Measurements from ENCODE around the gene SVIL.
A peak's percentile ranks its signal among the peaks of the same experiment; 100 is the strongest.
"Not testable (repeated sequence)": the region's sequence is repeated elsewhere in the genome, so short reads cannot be mapped to it uniquely, and the experiment has no call there.

The SVIL gene

DNA sequence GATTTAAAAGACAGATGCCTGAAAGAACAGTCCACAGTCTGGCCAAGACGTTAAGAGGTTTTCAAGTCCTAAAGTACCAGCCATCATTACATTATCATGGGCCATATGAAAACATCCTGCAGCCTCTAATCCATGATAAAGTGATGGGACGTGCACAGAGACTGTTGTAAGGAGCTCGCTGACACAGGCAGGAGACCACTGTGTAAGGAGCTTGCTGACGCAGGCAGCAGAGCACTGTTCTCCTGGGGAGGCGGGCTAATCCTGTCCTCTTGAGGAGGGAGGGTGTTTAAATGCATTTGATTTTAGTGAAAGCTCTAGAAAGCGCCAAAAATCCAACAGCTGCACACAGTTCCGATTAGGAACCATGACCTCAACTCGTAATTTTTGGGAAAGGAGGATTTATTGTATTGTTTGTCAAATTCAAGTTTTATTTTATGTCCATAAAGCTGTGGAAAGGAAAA lies 16.9 kb downstream of the SVIL start:
- H2BK120ac ChIP-seq (ENCODE audit: low read depth, low read length), result peak overlapping the region; percentile 45
- peak overlapping the region; percentile 86 for H3K27ac ChIP-seq (ENCODE audit: low read length, poor library complexity, severe bottlenecking)
- H2AK5ac ChIP-seq (ENCODE audit: low read length, severe bottlenecking), result no peak overlapping the region
- peak overlapping the region in 1 of 2 experiments; percentile 61 for H2BK12ac ChIP-seq (ENCODE audit: low read length in 2 of 2)
- no peaks in the 10 kb centered on the region for H3K79me1 ChIP-seq (replicated peaks; ENCODE audit: low read length, poor library complexity, severe bottlenecking)
- H3K4me2 ChIP-seq (ENCODE audit: low read length, poor library complexity, severe bottlenecking), result peak overlapping the region; percentile 55
- no peak overlapping the region for H2AFZ ChIP-seq (ENCODE audit: low read depth, low read length)
- peaks cover 17% of the 10 kb centered on the region for H3K4me1 ChIP-seq (ENCODE audit: control insufficient read depth, insufficient read depth, low read depth, low read length)
- no peak overlapping the region for H4K91ac ChIP-seq (ENCODE audit: low read length)
- WGBS, result 52% methylated on average over 8 of the region's 8 CpGs
- no peak overlapping the region for H3K14ac ChIP-seq (ENCODE audit: low read length in 2 of 2)
- H4K8ac ChIP-seq (ENCODE audit: low read length), result peak overlapping the region; percentile 76
- H3K4ac ChIP-seq (ENCODE audit: low read depth in 1 of 2, low read length in 2 of 2), result peak overlapping the region in 1 of 2 experiments; percentile 46
- H3K9ac ChIP-seq (ENCODE audit: low read length), result peak overlapping the region; percentile 39
- no peak overlapping the region for H3K4me3 ChIP-seq (ENCODE audit: insufficient read depth in 1 of 2, low read depth in 1 of 2, low read length in 2 of 2)
- no peak overlapping the region for H2BK15ac ChIP-seq (ENCODE audit: low read depth, poor library complexity, severe bottlenecking)
- peak; percentile 71 for DNase-seq
- peaks cover 2 to 5% of the 10 kb centered on the region in 2 experiments for H3K36me3 ChIP-seq (ENCODE audit: control insufficient read depth in 1 of 2, insufficient read depth in 2 of 2, low read depth in 1 of 2, low read length in 2 of 2)
- H3K27me3 ChIP-seq (ENCODE audit: control insufficient read depth in 1 of 2, insufficient read depth in 1 of 2, low read length in 2 of 2), result no peaks in the 10 kb centered on the region
- no peaks in the 10 kb centered on the region for H3K9me3 ChIP-seq (ENCODE audit: control insufficient read depth, low read length)
- H3K18ac ChIP-seq (ENCODE audit: low read depth in 1 of 2, low read length in 2 of 2), result peak overlapping the region; percentile 5 to 55
- H3K23ac ChIP-seq (ENCODE audit: low read length in 2 of 2), result no peak overlapping the region
- H2BK5ac ChIP-seq (ENCODE audit: low read depth, low read length, poor library complexity, severe bottlenecking), result no peak overlapping the region

DNA sequence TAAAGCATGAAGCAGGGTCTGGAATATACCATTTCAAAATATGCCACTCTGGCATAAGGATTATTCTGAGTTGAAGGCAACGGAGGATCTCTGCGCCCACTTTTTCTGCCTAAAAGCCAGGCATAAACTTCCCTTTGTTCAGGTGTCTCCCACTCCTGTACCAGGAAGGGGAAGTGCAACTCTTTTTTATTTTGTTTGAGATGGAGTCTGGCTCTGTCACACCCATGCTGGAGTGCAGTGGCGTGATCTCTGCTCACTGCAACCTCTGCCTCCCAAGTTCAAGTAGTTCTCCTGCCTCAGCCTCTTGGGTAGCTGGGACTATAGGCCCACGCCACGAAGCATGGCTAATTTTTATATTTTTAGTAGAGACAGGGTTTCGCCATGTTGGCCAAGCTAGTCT lies 18.2 kb downstream of the SVIL start:
- no peak overlapping the region for H2BK15ac ChIP-seq (ENCODE audit: low read depth, poor library complexity, severe bottlenecking)
- 100% methylated on average over 6 of the region's 6 CpGs for WGBS
- DNase-seq, result no peak

DNA sequence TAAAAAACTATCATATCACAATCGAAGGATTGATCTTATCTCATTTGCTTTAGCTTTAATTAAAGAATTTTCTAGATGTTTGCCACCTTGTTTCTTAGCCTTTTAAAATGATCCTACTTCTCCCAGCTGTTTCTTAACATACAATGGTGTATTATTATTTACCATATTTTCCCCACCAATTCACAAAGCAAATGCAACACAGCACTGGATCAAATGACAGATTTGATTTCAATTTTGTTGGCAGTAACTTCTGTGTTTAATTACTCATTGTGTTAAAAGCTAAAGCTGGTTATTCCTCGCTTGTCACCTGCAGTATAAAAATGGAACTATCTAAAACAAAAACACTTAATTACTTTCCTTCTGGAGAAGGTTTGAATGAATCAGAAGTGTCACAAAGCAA lies 19.6 kb downstream of the SVIL start:
- no peak overlapping the region for H3K27ac ChIP-seq (ENCODE audit: low read length, poor library complexity, severe bottlenecking)
- H3K23ac ChIP-seq (ENCODE audit: low read length in 2 of 2), result no peak overlapping the region
- H2BK120ac ChIP-seq (ENCODE audit: low read depth, low read length), result no peak overlapping the region
- H2BK15ac ChIP-seq (ENCODE audit: low read depth, poor library complexity, severe bottlenecking), result no peak overlapping the region
- no peak for DNase-seq
- H4K8ac ChIP-seq (ENCODE audit: low read length), result no peak overlapping the region
- no CpG with 5 or more reads among the region's 2 CpGs for WGBS
- no peak overlapping the region for H2AK5ac ChIP-seq (ENCODE audit: low read length, severe bottlenecking)
- no peak overlapping the region for H3K4me2 ChIP-seq (ENCODE audit: low read length, poor library complexity, severe bottlenecking)
- no peak overlapping the region for H2AFZ ChIP-seq (ENCODE audit: low read depth, low read length)
- peaks cover 2 to 5% of the 10 kb centered on the region in 2 experiments for H3K36me3 ChIP-seq (ENCODE audit: control insufficient read depth in 1 of 2, insufficient read depth in 2 of 2, low read depth in 1 of 2, low read length in 2 of 2)
- no peaks in the 10 kb centered on the region for H3K9me3 ChIP-seq (ENCODE audit: control insufficient read depth, low read length)
- H3K4me1 ChIP-seq (ENCODE audit: control insufficient read depth, insufficient read depth, low read depth, low read length), result peaks cover 25% of the 10 kb centered on the region
- no peak overlapping the region for H3K18ac ChIP-seq (ENCODE audit: low read depth in 1 of 2, low read length in 2 of 2)
- H3K4ac ChIP-seq (ENCODE audit: low read depth in 1 of 2, low read length in 2 of 2), result no peak overlapping the region
- no peak overlapping the region for H4K91ac ChIP-seq (ENCODE audit: low read length)
- no peak overlapping the region for H3K9ac ChIP-seq (ENCODE audit: low read length)
- H2BK5ac ChIP-seq (ENCODE audit: low read depth, low read length, poor library complexity, severe bottlenecking), result no peak overlapping the region
- H3K27me3 ChIP-seq (ENCODE audit: control insufficient read depth in 1 of 2, insufficient read depth in 1 of 2, low read length in 2 of 2), result no peaks in the 10 kb centered on the region
- no peak overlapping the region for H3K4me3 ChIP-seq (ENCODE audit: insufficient read depth in 1 of 2, low read depth in 1 of 2, low read length in 2 of 2)
- no peak overlapping the region for H3K14ac ChIP-seq (ENCODE audit: low read length in 2 of 2)
- no peak overlapping the region for H2BK12ac ChIP-seq (ENCODE audit: low read length in 2 of 2)
- H3K79me1 ChIP-seq (replicated peaks; ENCODE audit: low read length, poor library complexity, severe bottlenecking), result peaks cover 4% of the 10 kb centered on the region

More for the DNA sequence above, 18.2 kb downstream of the SVIL start:
- H4K91ac ChIP-seq (ENCODE audit: low read length), result no peak overlapping the region
- H3K23ac ChIP-seq (ENCODE audit: low read length in 2 of 2), result no peak overlapping the region
- H3K4me1 ChIP-seq (ENCODE audit: control insufficient read depth, insufficient read depth, low read depth, low read length), result peaks cover 25% of the 10 kb centered on the region
- H3K4ac ChIP-seq (ENCODE audit: low read depth in 1 of 2, low read length in 2 of 2), result no peak overlapping the region
- H3K9ac ChIP-seq (ENCODE audit: low read length), result no peak overlapping the region
- H3K27ac ChIP-seq (ENCODE audit: low read length, poor library complexity, severe bottlenecking), result no peak overlapping the region
- no peak overlapping the region for H2BK12ac ChIP-seq (ENCODE audit: low read length in 2 of 2)
- no peak overlapping the region for H3K4me3 ChIP-seq (ENCODE audit: insufficient read depth in 1 of 2, low read depth in 1 of 2, low read length in 2 of 2)
- no peak overlapping the region for H2BK120ac ChIP-seq (ENCODE audit: low read depth, low read length)
- peaks cover 2 to 5% of the 10 kb centered on the region in 2 experiments for H3K36me3 ChIP-seq (ENCODE audit: control insufficient read depth in 1 of 2, insufficient read depth in 2 of 2, low read depth in 1 of 2, low read length in 2 of 2)
- H3K4me2 ChIP-seq (ENCODE audit: low read length, poor library complexity, severe bottlenecking), result no peak overlapping the region
- H4K8ac ChIP-seq (ENCODE audit: low read length), result no peak overlapping the region
- H3K79me1 ChIP-seq (replicated peaks; ENCODE audit: low read length, poor library complexity, severe bottlenecking), result peaks cover under 1% of the 10 kb centered on the region
- H2AFZ ChIP-seq (ENCODE audit: low read depth, low read length), result no peak overlapping the region
- no peak overlapping the region for H2AK5ac ChIP-seq (ENCODE audit: low read length, severe bottlenecking)
- no peak overlapping the region for H2BK5ac ChIP-seq (ENCODE audit: low read depth, low read length, poor library complexity, severe bottlenecking)
- H3K9me3 ChIP-seq (ENCODE audit: control insufficient read depth, low read length), result no peaks in the 10 kb centered on the region
- no peak overlapping the region for H3K14ac ChIP-seq (ENCODE audit: low read length in 2 of 2)
- no peaks in the 10 kb centered on the region for H3K27me3 ChIP-seq (ENCODE audit: control insufficient read depth in 1 of 2, insufficient read depth in 1 of 2, low read length in 2 of 2)
- H3K18ac ChIP-seq (ENCODE audit: low read depth in 1 of 2, low read length in 2 of 2), result no peak overlapping the region

DNA sequence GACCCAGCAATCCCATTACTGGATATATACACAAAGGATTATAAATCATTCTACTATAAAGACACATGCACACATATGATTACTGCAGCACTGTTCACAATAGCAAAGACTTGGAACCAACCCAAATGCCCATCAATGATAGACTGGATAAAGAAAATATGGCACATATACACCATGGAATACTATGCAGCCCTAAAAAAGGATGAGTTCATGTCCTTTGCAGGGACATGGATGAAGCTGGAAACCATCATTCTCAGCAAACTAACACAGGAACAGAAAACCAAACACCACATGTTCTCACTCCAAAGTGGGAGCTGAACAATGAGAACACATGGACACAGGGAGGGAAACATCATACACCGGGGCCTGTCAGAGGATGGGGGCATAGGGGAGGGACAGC lies 20.5 kb downstream of the SVIL start:
- H3K27me3 ChIP-seq (ENCODE audit: control insufficient read depth in 1 of 2, insufficient read depth in 1 of 2, low read length in 2 of 2); H3K4ac ChIP-seq (ENCODE audit: low read depth in 1 of 2, low read length in 2 of 2); H2AK5ac ChIP-seq (ENCODE audit: low read length, severe bottlenecking); H4K91ac ChIP-seq (ENCODE audit: low read length); H2AFZ ChIP-seq (ENCODE audit: low read depth, low read length); H3K36me3 ChIP-seq (ENCODE audit: control insufficient read depth in 1 of 2, insufficient read depth in 2 of 2, low read depth in 1 of 2, low read length in 2 of 2); H3K27ac ChIP-seq (ENCODE audit: low read length, poor library complexity, severe bottlenecking); H3K79me1 ChIP-seq (replicated peaks; ENCODE audit: low read length, poor library complexity, severe bottlenecking); H3K14ac ChIP-seq (ENCODE audit: low read length in 2 of 2); H2BK15ac ChIP-seq (ENCODE audit: low read depth, poor library complexity, severe bottlenecking); H2BK5ac ChIP-seq (ENCODE audit: low read depth, low read length, poor library complexity, severe bottlenecking); H3K23ac ChIP-seq (ENCODE audit: low read length in 2 of 2); DNase-seq; H2BK12ac ChIP-seq (ENCODE audit: low read length in 2 of 2); H3K9me3 ChIP-seq (ENCODE audit: control insufficient read depth, low read length); H3K9ac ChIP-seq (ENCODE audit: low read length); H4K8ac ChIP-seq (ENCODE audit: low read length); H3K4me3 ChIP-seq (ENCODE audit: insufficient read depth in 1 of 2, low read depth in 1 of 2, low read length in 2 of 2); H2BK120ac ChIP-seq (ENCODE audit: low read depth, low read length); H3K18ac ChIP-seq (ENCODE audit: low read depth in 1 of 2, low read length in 2 of 2); H3K4me2 ChIP-seq (ENCODE audit: low read length, poor library complexity, severe bottlenecking): not testable (repeated sequence)
- WGBS, result no CpG with 5 or more reads among the region's 1 CpG
- H3K4me1 ChIP-seq (ENCODE audit: control insufficient read depth, insufficient read depth, low read depth, low read length), result peaks cover 30% of the 10 kb centered on the region
